Esophagus muscularis mucosa (tissue), 4 donors: Measurements from ENCODE around the gene NT5DC3. TPM values are rescaled to one million over a fixed set of nuclear protein-coding genes. Genes with fewer than 3 reads are reported as not detected.

Experiments used
- DNase-seq: peaks from one replicate; pipeline ENCODE4 v3.0.0-alpha.2; 2017; ENCODE audit errors: extremely low spot score
- H3K27ac ChIP-seq, 4 donors: fragments of 200-600 bp; sonication (generic); replicated peaks in 1 of 4; 1 replicate in 3 of 4; 2 replicates in 1 of 4; pipeline ENCODE4 v1.5.1; 2016 to 2019; ENCODE audit warnings: mild to moderate bottlenecking in 1 of 4
- H3K27me3 ChIP-seq, 4 donors: fragments of 200-600 bp; sonication (generic); one replicate each; pipeline versions ENCODE4 v1.5.1 to v1.6.0; 2016 to 2019
- H3K36me3 ChIP-seq, 4 donors: fragments of 200-600 bp; sonication (generic); one replicate each; pipeline ENCODE4 v1.5.1; 2016 to 2019
- H3K4me1 ChIP-seq, 4 donors: fragments of 200-600 bp; sonication (generic); one replicate each; pipeline ENCODE4 v1.5.1; 2016 to 2019
- H3K4me3 ChIP-seq, 4 donors: fragments of 200-600 bp; sonication (generic); 1 replicate in 2 of 4; 2 replicates in 2 of 4; pipeline ENCODE4 v1.5.1; 2016 to 2019; ENCODE audit warnings: mild to moderate bottlenecking in 4 of 4, moderate library complexity in 1 of 4
- H3K9me3 ChIP-seq, 4 donors: fragments of 200-600 bp; sonication (generic); 1 replicate in 3 of 4; 2 replicates in 1 of 4; pipeline ENCODE4 v1.5.1; 2016 to 2019
- EP300 ChIP-seq: sonication (generic); formaldehyde crosslinking; IDR thresholded peaks from one replicate; pipeline ENCODE4 v1.6.1; 2017; ENCODE audit warnings: antibody characterized with exemption
- POLR2A ChIP-seq: fragments of 450-650 bp; IDR thresholded peaks from one replicate; pipeline ENCODE4 v1.6.1; 2017; ENCODE audit warnings: antibody characterized with exemption, moderate library complexity, mild to moderate bottlenecking, low read depth
- POLR2AphosphoS5 ChIP-seq, 2 donors: sonication (generic); formaldehyde crosslinking; IDR thresholded peaks; one replicate each; pipeline ENCODE4 v1.6.1; 2017; ENCODE audit warnings: antibody characterized with exemption in 2 of 2
- WGBS: methylation state at CpG from one replicate; pipeline ENCODE4 v1.1.5; 2018; 5-methylcytosine and 5-hydroxymethylcytosine counted together
- intact Hi-C: fragments of 100-400 bp; cut with DNase I; formaldehyde crosslinking; loops from one replicate; pipeline ENCODE4 v1.15.1; 2023
- total RNA-seq, 4 donors: library from RNA; depleted of rRNA; stranded (reverse); fragments of >200 nt; gene quantifications; one replicate each; pipeline versions ENCODE4 v1.1.0 to v1.2.1, GENCODE V29; 2016
- TF ChIP-seq, protein P1 (sequence below), 3 experiments: fragments of 200-600 bp in 2 of 3; fragments of 450-650 bp in 1 of 3; sonication (generic) in 2 of 3; IDR thresholded peaks; one replicate each; pipeline ENCODE4 v1.5.1; 2017 to 2019; ENCODE audit warnings: antibody characterized with exemption in 3 of 3, mild to moderate bottlenecking in 2 of 3, moderate library complexity in 1 of 3

The NT5DC3 gene
- total RNA-seq, 4 donors from 2014 or later: 169 to 275 (median 195) TPM

GRCh38 chr12:103824290-103824689 is 16.7 kb downstream of the NT5DC3 start:
- Histone ChIP-seq H3K9me3 (peaks cover 0 to 6% (median 0%) of the 10 kb centered on the region in 4 donors), H3K36me3 (peaks cover 0 to 12% (median 5%) of the 10 kb centered on the region in 4 donors), H3K27ac (peak overlapping the region in 2 of 4 donors; percentile 33 to 40), H3K4me3 (no peak overlapping the region), H3K4me1 (peaks cover 0 to 99% (median 90%) of the 10 kb centered on the region in 4 donors), H3K27me3 (no peaks in the 10 kb centered on the region)
- intact Hi-C loops: no loop called here
- TF ChIP-seq, protein P1, sequence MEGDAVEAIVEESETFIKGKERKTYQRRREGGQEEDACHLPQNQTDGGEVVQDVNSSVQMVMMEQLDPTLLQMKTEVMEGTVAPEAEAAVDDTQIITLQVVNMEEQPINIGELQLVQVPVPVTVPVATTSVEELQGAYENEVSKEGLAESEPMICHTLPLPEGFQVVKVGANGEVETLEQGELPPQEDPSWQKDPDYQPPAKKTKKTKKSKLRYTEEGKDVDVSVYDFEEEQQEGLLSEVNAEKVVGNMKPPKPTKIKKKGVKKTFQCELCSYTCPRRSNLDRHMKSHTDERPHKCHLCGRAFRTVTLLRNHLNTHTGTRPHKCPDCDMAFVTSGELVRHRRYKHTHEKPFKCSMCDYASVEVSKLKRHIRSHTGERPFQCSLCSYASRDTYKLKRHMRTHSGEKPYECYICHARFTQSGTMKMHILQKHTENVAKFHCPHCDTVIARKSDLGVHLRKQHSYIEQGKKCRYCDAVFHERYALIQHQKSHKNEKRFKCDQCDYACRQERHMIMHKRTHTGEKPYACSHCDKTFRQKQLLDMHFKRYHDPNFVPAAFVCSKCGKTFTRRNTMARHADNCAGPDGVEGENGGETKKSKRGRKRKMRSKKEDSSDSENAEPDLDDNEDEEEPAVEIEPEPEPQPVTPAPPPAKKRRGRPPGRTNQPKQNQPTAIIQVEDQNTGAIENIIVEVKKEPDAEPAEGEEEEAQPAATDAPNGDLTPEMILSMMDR (IDR thresholded peaks at IDR 0.05): no peak
- TF ChIP-seq POLR2AphosphoS5 (IDR thresholded peaks at IDR 0.05): no peak
- TF ChIP-seq POLR2A: no peak
- no peak for DNase-seq
- 76% methylated on average over 3 of the region's 3 CpGs for WGBS

- Histone ChIP-seq H3K4me3 (no peak overlapping the region), H3K27ac (peak overlapping the region in 1 of 4 donors; percentile 40), H3K36me3 (peaks cover 0 to 12% (median 5%) of the 10 kb centered on the region in 4 donors), H3K9me3 (peaks cover 0 to 6% (median 0%) of the 10 kb centered on the region in 4 donors), H3K4me1 (peaks cover 0 to 99% (median 90%) of the 10 kb centered on the region in 4 donors), H3K27me3 (no peaks in the 10 kb centered on the region)
- no peak for DNase-seq
- TF ChIP-seq POLR2AphosphoS5 (IDR thresholded peaks at IDR 0.05): peak in 1 of 2 donors; percentile 33
- TF ChIP-seq POLR2A: no peak
- intact Hi-C loops: no loop called here
These were observed 17.2 kb downstream of the NT5DC3 start for GRCh38 chr12:103823871-103824270.

- intact Hi-C loops: no loop called here
- no peak for DNase-seq
- 28% methylated on average over 1 of the region's 1 CpG for WGBS
- Histone ChIP-seq H3K4me1 (peaks cover 0 to 99% (median 84%) of the 10 kb centered on the region in 4 donors), H3K27ac (peak overlapping the region in 3 of 4 donors; percentile 34 to 66 (median 51)), H3K4me3 (no peak overlapping the region), H3K27me3 (no peaks in the 10 kb centered on the region), H3K9me3 (peaks cover 0 to 6% (median 0%) of the 10 kb centered on the region in 4 donors), H3K36me3 (peaks cover 0 to 12% (median 5%) of the 10 kb centered on the region in 4 donors)
- TF ChIP-seq POLR2AphosphoS5 (IDR thresholded peaks at IDR 0.05): no peak
- TF ChIP-seq POLR2A: no peak
These were observed 19.3 kb downstream of the NT5DC3 start for GRCh38 chr12:103821773-103822172.

GRCh38 chr12:103820881-103821489 is 20.0 kb downstream of the NT5DC3 start:
- peak; percentile 81 for DNase-seq
- no peaks in the 10 kb centered on the region for H3K27me3 ChIP-seq
- intact Hi-C loops: no loop called here
- peak in 1 of 2 donors; percentile 24 for TF ChIP-seq POLR2AphosphoS5 (IDR thresholded peaks at IDR 0.05)
- TF ChIP-seq EP300: no peak
- peaks cover 0 to 99% (median 79%) of the 10 kb centered on the region in 4 donors for H3K4me1 ChIP-seq
- H3K27ac ChIP-seq: peak overlapping the region in 3 of 4 donors; percentile 34 to 66 (median 51)
- H3K9me3 ChIP-seq: peaks cover 0 to 6% (median 0%) of the 10 kb centered on the region in 4 donors
- 86% methylated on average over 3 of the region's 3 CpGs for WGBS
- no peak overlapping the region for H3K4me3 ChIP-seq
- H3K36me3 ChIP-seq: peaks cover 0 to 15% (median 5%) of the 10 kb centered on the region in 4 donors

GRCh38 chr12:103820361-103820760 is 20.7 kb downstream of the NT5DC3 start:
- peak; percentile 17 for DNase-seq
- peaks cover 0 to 99% (median 77%) of the 10 kb centered on the region in 4 donors for H3K4me1 ChIP-seq

GRCh38 chr12:103819892-103820291 is 21.1 kb downstream of the NT5DC3 start:
- Histone ChIP-seq H3K27me3 (no peaks in the 10 kb centered on the region), H3K9me3 (peaks cover 0 to 6% (median 0%) of the 10 kb centered on the region in 4 donors), H3K4me1 (peaks cover 0 to 99% (median 78%) of the 10 kb centered on the region in 4 donors), H3K27ac (peak overlapping the region; percentile 22 to 66 (median 44)), H3K4me3 (no peak overlapping the region), H3K36me3 (peaks cover 0 to 15% (median 5%) of the 10 kb centered on the region in 4 donors)
- intact Hi-C loops: no loop called here
- TF ChIP-seq EP300 (no peak), POLR2A (no peak), POLR2AphosphoS5 (IDR thresholded peaks at IDR 0.05) (peak in 1 of 2 donors; percentile 0)
- TF ChIP-seq, protein P1 (IDR thresholded peaks at IDR 0.05): no peak
- DNase-seq: no peak
- WGBS: 69% methylated on average over 2 of the region's 2 CpGs

More at GRCh38 chr12:103820361-103820760, 20.7 kb downstream of the NT5DC3 start:
- Histone ChIP-seq H3K27ac (peak overlapping the region in 3 of 4 donors; percentile 36 to 66 (median 51)), H3K27me3 (no peaks in the 10 kb centered on the region), H3K9me3 (peaks cover 0 to 6% (median 0%) of the 10 kb centered on the region in 4 donors), H3K4me3 (no peak overlapping the region), H3K36me3 (peaks cover 0 to 15% (median 5%) of the 10 kb centered on the region in 4 donors)
- intact Hi-C loops: no loop called here
- no peak for TF ChIP-seq POLR2A
- TF ChIP-seq EP300: no peak
- TF ChIP-seq POLR2AphosphoS5 (IDR thresholded peaks at IDR 0.05): no peak
- TF ChIP-seq, protein P1 (IDR thresholded peaks at IDR 0.05): no peak
